ENCODE results near the gene EHBP1L1. TPM values are rescaled to one million over a fixed set of nuclear protein-coding genes. Genes with fewer than 3 reads are reported as not detected.
A peak's percentile ranks its signal among the peaks of the same experiment; 100 is the strongest.

The EHBP1L1 gene
- total RNA-seq, 1 donor from 2014 or later, result 10.1 TPM

DNA sequence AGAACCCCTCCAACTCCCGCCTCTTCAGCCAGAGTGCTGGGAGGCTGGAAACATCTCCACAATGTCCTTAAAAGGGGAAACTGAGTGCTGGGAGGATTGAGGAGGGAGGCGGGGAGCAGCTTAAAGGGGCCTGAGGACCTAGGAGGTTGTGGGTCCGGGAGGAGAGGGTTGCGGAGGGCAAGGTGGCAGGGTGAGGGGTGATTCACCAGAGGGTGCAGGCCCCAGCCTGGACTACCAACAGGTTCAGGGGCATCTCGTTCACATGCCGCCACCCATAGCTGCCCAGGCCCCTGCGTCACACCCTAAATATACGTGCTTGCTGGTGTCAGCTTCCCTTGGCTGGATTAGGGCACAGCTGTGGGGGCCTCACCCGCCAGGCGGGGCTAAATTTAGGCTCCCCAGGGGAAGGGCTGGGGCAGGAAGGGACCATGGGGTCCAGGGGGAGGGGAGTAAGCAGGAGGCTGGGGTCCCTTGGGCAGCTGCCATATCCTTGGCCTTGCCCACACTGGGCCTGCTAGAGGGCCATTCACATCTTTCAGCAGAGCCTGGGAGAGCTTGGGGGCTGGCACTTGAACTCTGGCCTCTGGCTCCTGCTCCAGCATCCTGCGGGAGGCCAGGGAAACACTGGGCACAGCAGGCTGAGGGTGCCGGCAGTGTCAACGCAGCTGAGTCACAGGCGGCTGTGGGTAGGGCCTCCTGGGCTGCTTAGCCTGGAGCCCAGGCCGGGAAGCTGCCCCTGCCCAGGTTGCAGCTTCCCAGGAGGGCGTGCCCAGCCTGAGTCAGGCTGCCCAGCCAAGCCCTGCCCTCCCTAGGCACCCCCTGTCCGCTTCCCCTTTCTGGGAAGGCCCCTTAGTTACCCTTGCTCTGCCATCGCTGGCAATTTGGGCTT lies 1.3 kb downstream of the EHBP1L1 start:
- H3K27me3 ChIP-seq (ENCODE audit: insufficient read depth, low read length), result no peaks in the 10 kb centered on the region
- no peaks in the 10 kb centered on the region for H3K9me3 Mint-ChIP-seq (ENCODE audit: unreplicated experiment)
- TF ChIP-seq, protein P1, sequence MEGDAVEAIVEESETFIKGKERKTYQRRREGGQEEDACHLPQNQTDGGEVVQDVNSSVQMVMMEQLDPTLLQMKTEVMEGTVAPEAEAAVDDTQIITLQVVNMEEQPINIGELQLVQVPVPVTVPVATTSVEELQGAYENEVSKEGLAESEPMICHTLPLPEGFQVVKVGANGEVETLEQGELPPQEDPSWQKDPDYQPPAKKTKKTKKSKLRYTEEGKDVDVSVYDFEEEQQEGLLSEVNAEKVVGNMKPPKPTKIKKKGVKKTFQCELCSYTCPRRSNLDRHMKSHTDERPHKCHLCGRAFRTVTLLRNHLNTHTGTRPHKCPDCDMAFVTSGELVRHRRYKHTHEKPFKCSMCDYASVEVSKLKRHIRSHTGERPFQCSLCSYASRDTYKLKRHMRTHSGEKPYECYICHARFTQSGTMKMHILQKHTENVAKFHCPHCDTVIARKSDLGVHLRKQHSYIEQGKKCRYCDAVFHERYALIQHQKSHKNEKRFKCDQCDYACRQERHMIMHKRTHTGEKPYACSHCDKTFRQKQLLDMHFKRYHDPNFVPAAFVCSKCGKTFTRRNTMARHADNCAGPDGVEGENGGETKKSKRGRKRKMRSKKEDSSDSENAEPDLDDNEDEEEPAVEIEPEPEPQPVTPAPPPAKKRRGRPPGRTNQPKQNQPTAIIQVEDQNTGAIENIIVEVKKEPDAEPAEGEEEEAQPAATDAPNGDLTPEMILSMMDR (IDR thresholded peaks at IDR 0.05; ENCODE audit: insufficient read depth, low read depth, low read length), result no peak
- TF ChIP-seq EZH2 (IDR thresholded peaks at IDR 0.05; ENCODE audit: insufficient read depth, low read length), result no peak
- peaks cover 18% of the 10 kb centered on the region for H3K27me3 Mint-ChIP-seq (ENCODE audit: low read depth, unreplicated experiment)
- peak overlapping the region; percentile 54 for H3K4me3 Mint-ChIP-seq (ENCODE audit: unreplicated experiment)
- H3K27ac Mint-ChIP-seq (ENCODE audit: unreplicated experiment), result peak overlapping the region; percentile 11
- peak overlapping the region; percentile 98 for H3K4me2 ChIP-seq (ENCODE audit: low read length)
- peak overlapping the region; percentile 55 for H3K9ac ChIP-seq (ENCODE audit: low read length)
- peaks cover 43% of the 10 kb centered on the region for H4K20me1 ChIP-seq (ENCODE audit: insufficient read depth, low read length)
- peak overlapping the region; percentile 49 for H3K4me3 ChIP-seq (ENCODE audit: insufficient read depth, low read depth, low read length)
- H2AFZ ChIP-seq (ENCODE audit: low read depth, low read length), result no peak overlapping the region
- peaks cover 22% of the 10 kb centered on the region for H3K4me1 Mint-ChIP-seq (ENCODE audit: low read depth, unreplicated experiment)
- H3K36me3 ChIP-seq (ENCODE audit: insufficient read depth, low read length), result no peaks in the 10 kb centered on the region
- H3K9me3 ChIP-seq (ENCODE audit: insufficient read depth, low read depth, low read length), result no peaks in the 10 kb centered on the region
- DNase-seq (ENCODE audit: low read depth) (peak; percentile 48), FAIRE-seq (no peak)
- no peak overlapping the region for H3K27ac ChIP-seq (ENCODE audit: low read depth, low read length)
- peaks cover 9% of the 10 kb centered on the region for H3K36me3 Mint-ChIP-seq (ENCODE audit: low read depth, unreplicated experiment)
- peaks cover 44% of the 10 kb centered on the region for H3K4me1 ChIP-seq (ENCODE audit: insufficient read depth, low read length)
- peaks cover 17% of the 10 kb centered on the region for H3K79me2 ChIP-seq (ENCODE audit: insufficient read depth, low read length)

DNA sequence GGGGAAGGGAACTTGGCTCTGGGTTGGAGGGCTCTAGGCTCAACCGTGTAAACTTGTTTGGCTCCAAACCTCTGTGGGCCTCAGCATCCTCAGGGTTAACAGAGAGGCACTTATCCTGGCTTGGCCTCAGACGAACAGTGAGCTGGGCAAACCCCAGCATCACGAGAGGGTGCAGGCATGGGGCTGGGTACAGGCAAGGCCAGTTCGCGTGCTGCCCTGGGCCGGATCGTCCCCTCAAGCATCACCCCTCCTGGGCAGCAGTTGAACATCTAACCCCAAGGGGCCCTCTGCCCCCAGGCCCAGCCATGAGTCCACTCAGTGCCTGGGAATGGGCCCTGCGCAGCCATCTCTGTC lies 1.9 kb downstream of the EHBP1L1 start:
- FAIRE-seq (no peak), DNase-seq (ENCODE audit: low read depth) (no peak)
- H3K27ac ChIP-seq (ENCODE audit: low read depth, low read length), result no peak overlapping the region
- H3K9ac ChIP-seq (ENCODE audit: low read length), result peak overlapping the region; percentile 55
- peaks cover 46% of the 10 kb centered on the region for H4K20me1 ChIP-seq (ENCODE audit: insufficient read depth, low read length)
- Mint-ChIP-seq H3K9me3 (ENCODE audit: unreplicated experiment) (no peaks in the 10 kb centered on the region), H3K27me3 (ENCODE audit: low read depth, unreplicated experiment) (peaks cover 24% of the 10 kb centered on the region), H3K36me3 (ENCODE audit: low read depth, unreplicated experiment) (peaks cover 14% of the 10 kb centered on the region), H3K4me1 (ENCODE audit: low read depth, unreplicated experiment) (peaks cover 22% of the 10 kb centered on the region), H3K27ac (ENCODE audit: unreplicated experiment) (no peak overlapping the region), H3K4me3 (ENCODE audit: unreplicated experiment) (peak overlapping the region; percentile 40)
- H3K27me3 ChIP-seq (ENCODE audit: insufficient read depth, low read length), result no peaks in the 10 kb centered on the region
- no peak for TF ChIP-seq EZH2 (IDR thresholded peaks at IDR 0.05; ENCODE audit: insufficient read depth, low read length)
- TF ChIP-seq, protein P1 (IDR thresholded peaks at IDR 0.05; ENCODE audit: insufficient read depth, low read depth, low read length), result no peak
- H3K4me3 ChIP-seq (ENCODE audit: insufficient read depth, low read depth, low read length), result peak overlapping the region; percentile 49
- H3K79me2 ChIP-seq (ENCODE audit: insufficient read depth, low read length), result peaks cover 12% of the 10 kb centered on the region
- peak overlapping the region; percentile 98 for H3K4me2 ChIP-seq (ENCODE audit: low read length)
- no peaks in the 10 kb centered on the region for H3K36me3 ChIP-seq (ENCODE audit: insufficient read depth, low read length)
- peaks cover 44% of the 10 kb centered on the region for H3K4me1 ChIP-seq (ENCODE audit: insufficient read depth, low read length)
- H2AFZ ChIP-seq (ENCODE audit: low read depth, low read length), result no peak overlapping the region
- H3K9me3 ChIP-seq (ENCODE audit: insufficient read depth, low read depth, low read length), result no peaks in the 10 kb centered on the region

DNA sequence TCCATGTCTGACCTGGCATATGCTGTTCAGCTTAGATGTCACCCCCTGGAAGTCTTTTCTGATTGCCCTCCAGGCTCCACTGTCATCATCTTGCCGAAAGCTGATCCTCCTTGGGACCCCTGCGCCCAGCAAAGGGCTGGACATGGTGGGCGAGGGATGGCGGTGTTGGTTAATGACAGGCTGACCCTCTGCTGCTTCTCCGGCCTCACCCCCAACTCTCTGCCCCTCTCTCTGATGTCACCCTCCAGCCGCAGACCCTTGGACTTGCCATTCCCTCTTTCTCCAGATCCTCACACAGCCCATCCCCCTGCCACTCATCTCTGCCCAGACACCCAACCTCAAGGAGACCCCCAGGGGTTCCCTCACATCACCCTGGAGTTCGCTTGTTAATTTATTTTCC lies 2.3 kb downstream of the EHBP1L1 start:
- H3K79me2 ChIP-seq (ENCODE audit: insufficient read depth, low read length), result peaks cover 8% of the 10 kb centered on the region
- no peak overlapping the region for H2AFZ ChIP-seq (ENCODE audit: low read depth, low read length)
- no peaks in the 10 kb centered on the region for H3K36me3 ChIP-seq (ENCODE audit: insufficient read depth, low read length)
- H3K4me1 ChIP-seq (ENCODE audit: insufficient read depth, low read length), result peaks cover 41% of the 10 kb centered on the region
- DNase-seq (ENCODE audit: low read depth), result no peak
- no peak overlapping the region for H3K27ac ChIP-seq (ENCODE audit: low read depth, low read length)
- Mint-ChIP-seq H3K4me1 (ENCODE audit: low read depth, unreplicated experiment) (peaks cover 20% of the 10 kb centered on the region), H3K4me3 (ENCODE audit: unreplicated experiment) (peak overlapping the region; percentile 65), H3K27ac (ENCODE audit: unreplicated experiment) (peak overlapping the region; percentile 63), H3K36me3 (ENCODE audit: low read depth, unreplicated experiment) (peaks cover 14% of the 10 kb centered on the region), H3K9me3 (ENCODE audit: unreplicated experiment) (no peaks in the 10 kb centered on the region), H3K27me3 (ENCODE audit: low read depth, unreplicated experiment) (peaks cover 28% of the 10 kb centered on the region)
- H3K4me3 ChIP-seq (ENCODE audit: insufficient read depth, low read depth, low read length), result no peak overlapping the region
- FAIRE-seq, result no peak
- no peak overlapping the region for H3K9ac ChIP-seq (ENCODE audit: low read length)
- no peaks in the 10 kb centered on the region for H3K9me3 ChIP-seq (ENCODE audit: insufficient read depth, low read depth, low read length)
- TF ChIP-seq EZH2 (IDR thresholded peaks at IDR 0.05; ENCODE audit: insufficient read depth, low read length), result no peak
- TF ChIP-seq, protein P1 (IDR thresholded peaks at IDR 0.05; ENCODE audit: insufficient read depth, low read depth, low read length), result no peak
- H4K20me1 ChIP-seq (ENCODE audit: insufficient read depth, low read length), result peaks cover 46% of the 10 kb centered on the region
- H3K27me3 ChIP-seq (ENCODE audit: insufficient read depth, low read length), result no peaks in the 10 kb centered on the region
- H3K4me2 ChIP-seq (ENCODE audit: low read length), result peak overlapping the region; percentile 98
